GM12878 (cell line): ENCODE results near the gene PXMP2. TPM values are rescaled to one million over a fixed set of nuclear protein-coding genes. Genes with fewer than 3 reads are reported as not detected.

ENCODE experiments used
- ATAC-seq: fragments of 200-7000 bp; cut with Tn5 transposase; 3 replicates; pipeline ENCODE4 v1.9.1; 2020; ENCODE audit warnings: mild to moderate bottlenecking, moderate library complexity
- BruUV-seq: library from RNA; stranded (reverse); fragments of 400-500 nt; replicated peaks from 2 replicates; lab custom pipeline; 2021; lab: Mats Ljungman, UMichigan
- CTCF ChIA-PET: fragments of 300-600 bp; sonication (Branson Sonifier 250); formaldehyde crosslinking; extraction: SDS; loops from one replicate; lab custom pipeline; 2021; ENCODE audit warnings: inconsistent platforms; lab: Yijun Ruan, JAX
- POLR2A ChIA-PET: fragments of 350-600 bp; formaldehyde crosslinking; extraction: SDS; loops from one replicate; lab custom pipeline; 2021; ENCODE audit warnings: inconsistent platforms; lab: Charles Lee
- RAD21 ChIA-PET: fragments of 300-600 bp; sonication (Branson Sonifier 250); formaldehyde crosslinking; loops from one replicate; lab custom pipeline; 2023; ENCODE audit warnings: antibody characterized with exemption; ENCODE audit not compliant: unreplicated experiment; lab: Charles Lee
- SMC1A ChIA-PET: fragments of 300-600 bp; sonication (Branson Sonifier 250); formaldehyde crosslinking; loops from one replicate; lab custom pipeline; 2023; ENCODE audit not compliant: unreplicated experiment, uncharacterized antibody; lab: Charles Lee
- DNase-seq: peaks from one replicate; pipeline ENCODE4 v3.0.0-alpha.2; 2011; ENCODE audit warnings: low read depth, low spot score
- FAIRE-seq: peaks from 3 replicates; lab custom pipeline; 2011; peaks lifted over from hg19 to GRCh38; lab: Jason Lieb, UNC
- H2AFZ ChIP-seq: 2 replicates; pipeline ENCODE4 v1.6.0; 2011; ENCODE audit warnings: low read depth, low read length, control low read depth; ENCODE audit not compliant: control insufficient read depth
- H3K27ac ChIP-seq: 2 replicates; pipeline ENCODE4 v1.5.1; 2011; ENCODE audit warnings: control low read depth; ENCODE audit not compliant: control insufficient read depth, insufficient read depth
- H3K27me3 ChIP-seq, 2 experiments: replicated peaks in 1 of 2; 2 replicates each; pipeline versions ENCODE4 v1.6.0 to v1.6.1; 2011; ENCODE audit warnings: low read length in 1 of 2; ENCODE audit not compliant: control insufficient read depth in 2 of 2, insufficient read depth in 2 of 2
- H3K36me3 ChIP-seq, 2 experiments: 2 replicates each; pipeline ENCODE4 v1.5.1; 2011; ENCODE audit warnings: low read length in 1 of 2; ENCODE audit not compliant: control insufficient read depth in 2 of 2, insufficient read depth in 2 of 2
- H3K4me1 ChIP-seq: 2 replicates; pipeline ENCODE4 v1.6.1; 2011; ENCODE audit warnings: mild to moderate bottlenecking, low read length, moderate library complexity, mixed read lengths; ENCODE audit not compliant: control insufficient read depth, insufficient read depth
- H3K4me2 ChIP-seq: 2 replicates; pipeline ENCODE4 v1.6.0; 2011; ENCODE audit warnings: control low read depth; ENCODE audit not compliant: control insufficient read depth, insufficient read depth
- H3K4me3 ChIP-seq: fragments of 200-600 bp; sonication (generic); 2 replicates; pipeline ENCODE4 v1.5.1; 2016
- H3K79me2 ChIP-seq: 2 replicates; pipeline ENCODE4 v1.6.0; 2011; ENCODE audit warnings: low read length; ENCODE audit not compliant: control insufficient read depth, insufficient read depth
- H3K9ac ChIP-seq: 2 replicates; pipeline ENCODE4 v1.8.0; 2011; ENCODE audit warnings: low read length, control low read depth, mixed read lengths; ENCODE audit not compliant: control insufficient read depth, insufficient read depth
- H3K9me3 ChIP-seq: replicated peaks from 3 replicates; pipeline ENCODE4 v1.5.1; 2011; ENCODE audit warnings: mild to moderate bottlenecking, low read length; ENCODE audit not compliant: control insufficient read depth, insufficient read depth
- H4K20me1 ChIP-seq: 2 replicates; pipeline ENCODE4 v1.6.0; 2011; ENCODE audit not compliant: control insufficient read depth, insufficient read depth
- E4F1 ChIP-seq: fragments of 450-650 bp; IDR thresholded peaks from 2 replicates; pipeline ENCODE4 v1.6.1; 2018; ENCODE audit warnings: borderline replicate concordance, mild to moderate bottlenecking; ENCODE audit not compliant: partially characterized antibody
- SMAD5 ChIP-seq: IDR thresholded peaks from 2 replicates; pipeline ENCODE4 v1.6.1; 2016; ENCODE audit warnings: antibody characterized with exemption, low read depth
- WGBS: methylation state at CpG from one replicate; pipeline ENCODE4 v1.1.6; 2016; ENCODE audit warnings: low lambda C conversion rate; ENCODE audit not compliant: insufficient replicate concordance, insufficient coverage; ENCODE audit errors: missing lambda C conversion rate; 5-methylcytosine and 5-hydroxymethylcytosine counted together
- in situ Hi-C: fragments of 300-500 bp; cut with MboI; formaldehyde crosslinking; loops from 9 replicates; pipeline ENCODE4 v1.14.3; 2018; ENCODE audit warnings: mixed read lengths
- intact Hi-C: fragments of 100-400 bp; cut with micrococcal nuclease; formaldehyde crosslinking; loops from one replicate; pipeline ENCODE4 v1.14.2; 2022; ENCODE audit not compliant: unreplicated experiment
- polyA plus RNA-seq, 11 experiments: library from polyadenylated mRNA; depleted of rRNA in 4 of 11; unstranded in 6 of 11; stranded (reverse) in 5 of 11; fragments of >200 nt; fragmentation: Nextera tagmentation in 4 of 11; fragmentation: Illumina TruSeq in 1 of 11; extraction: Ambion mirVana in 4 of 11; extraction: Trizol in 1 of 11; gene quantifications; 1 replicate in 1 of 11; 2 replicates in 10 of 11; pipeline versions ENCODE4 v1.2.1 to v1.2.3, GENCODE V29; 2011 to 2016; ENCODE audit warnings: inconsistent platforms in 2 of 11, missing spikeins in 2 of 11, low read depth in 1 of 11
- total RNA-seq, 4 experiments: library from RNA; depleted of rRNA in 3 of 4; stranded (reverse); fragments of >200 nt in 3 of 4; fragmentation: Illumina TruSeq in 1 of 4; extraction: Trizol in 1 of 4; gene quantifications; 2 replicates each; pipeline versions ENCODE4 v1.2.1 to v1.2.3, GENCODE V29; 2013 to 2021

PXMP2 gene
- total and polyA plus RNA-seq, 10 of the 15 experiments (the other 5 are each of a cell fraction or from before 2014, with no cell fraction given): 4.0 to 97.8 (median 42.0) TPM

- TF ChIP-seq E4F1 (no peak), SMAD5 (no peak)
- no TSS peak for BruUV-seq
- FAIRE-seq: no peak
- WGBS: 88% methylated on average over 18 of the region's 18 CpGs
- SMC1A ChIA-PET: no interaction called here
- no peak overlapping the region for H2AFZ ChIP-seq
- RAD21 ChIA-PET: no interaction called here
- no peaks in the 10 kb centered on the region; the same call in 1 of the 2 replicates for H3K4me1 ChIP-seq
- intact Hi-C loops: no loop called here
- H3K27me3 ChIP-seq: no peaks in the 10 kb centered on the region
- in situ Hi-C loops: no loop called here
- no peak overlapping the region for H3K9ac ChIP-seq
- peaks cover 29 to 48% of the 10 kb centered on the region in 2 experiments for H3K36me3 ChIP-seq
- no peak overlapping the region for H3K4me2 ChIP-seq
- H4K20me1 ChIP-seq: no peaks in the 10 kb centered on the region
- H3K4me3 ChIP-seq: no peak overlapping the region
- CTCF ChIA-PET: interaction anchor here (1.0 kb wide), 1 partner anchor 9 kb away, joined by 4 read pairs; no protein-coding TSS in a partner anchor
- H3K9me3 ChIP-seq: no peaks in the 10 kb centered on the region
- no peak overlapping the region for H3K27ac ChIP-seq
- POLR2A ChIA-PET: no interaction called here
- H3K79me2 ChIP-seq: no peaks in the 10 kb centered on the region
- ATAC-seq: no peak
- no peak for DNase-seq
Observed at GRCh38 chr12:132637811-132638210, 49.6 kb upstream of the PXMP2 start.
